ENCODE data around the gene TUFM.

DNA sequence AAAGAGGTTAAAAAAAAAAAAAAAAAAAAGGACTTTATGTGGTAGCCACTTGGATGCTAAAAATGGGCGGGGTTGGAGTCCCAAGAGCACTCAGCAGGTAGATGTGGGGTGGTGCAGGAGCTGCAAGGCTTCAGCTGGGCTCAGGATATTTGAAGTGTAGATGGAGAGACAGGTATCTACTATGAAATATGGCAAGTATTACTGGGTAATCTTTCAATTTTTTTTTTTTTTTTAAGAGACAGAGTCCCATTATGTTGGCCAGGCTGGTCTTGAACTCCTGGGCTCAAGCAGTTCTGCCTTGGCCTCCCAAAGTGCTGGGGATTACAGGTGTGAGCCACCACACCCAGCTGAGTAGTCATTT, 7.6 kb downstream of the TUFM start:
- TF ChIP-seq, protein P1, sequence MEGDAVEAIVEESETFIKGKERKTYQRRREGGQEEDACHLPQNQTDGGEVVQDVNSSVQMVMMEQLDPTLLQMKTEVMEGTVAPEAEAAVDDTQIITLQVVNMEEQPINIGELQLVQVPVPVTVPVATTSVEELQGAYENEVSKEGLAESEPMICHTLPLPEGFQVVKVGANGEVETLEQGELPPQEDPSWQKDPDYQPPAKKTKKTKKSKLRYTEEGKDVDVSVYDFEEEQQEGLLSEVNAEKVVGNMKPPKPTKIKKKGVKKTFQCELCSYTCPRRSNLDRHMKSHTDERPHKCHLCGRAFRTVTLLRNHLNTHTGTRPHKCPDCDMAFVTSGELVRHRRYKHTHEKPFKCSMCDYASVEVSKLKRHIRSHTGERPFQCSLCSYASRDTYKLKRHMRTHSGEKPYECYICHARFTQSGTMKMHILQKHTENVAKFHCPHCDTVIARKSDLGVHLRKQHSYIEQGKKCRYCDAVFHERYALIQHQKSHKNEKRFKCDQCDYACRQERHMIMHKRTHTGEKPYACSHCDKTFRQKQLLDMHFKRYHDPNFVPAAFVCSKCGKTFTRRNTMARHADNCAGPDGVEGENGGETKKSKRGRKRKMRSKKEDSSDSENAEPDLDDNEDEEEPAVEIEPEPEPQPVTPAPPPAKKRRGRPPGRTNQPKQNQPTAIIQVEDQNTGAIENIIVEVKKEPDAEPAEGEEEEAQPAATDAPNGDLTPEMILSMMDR (IDR thresholded peaks at IDR 0.05; ENCODE audit: low read depth, low read length), result no peak
- TF ChIP-seq EZH2phosphoT487 (IDR thresholded peaks at IDR 0.05; ENCODE audit: low read depth), result no peak

Measured in OCI-LY3 (cell line).